Prostate gland (tissue), 2 donors: ENCODE measurements around the gene MRGPRX2. TPM values are rescaled to one million over a fixed set of nuclear protein-coding genes. Genes with fewer than 3 reads are reported as not detected.

Source experiments
- DNase-seq: peaks from one replicate; pipeline ENCODE4 v3.0.0-alpha.2; 2019; ENCODE audit warnings: low spot score
- H3K27ac ChIP-seq, 2 donors: fragments of 200-600 bp; sonication (generic); 2 replicates each; pipeline ENCODE4 v1.5.1; 2017 to 2019
- H3K27me3 ChIP-seq: fragments of 200-600 bp; sonication (generic); replicated peaks from 2 replicates; pipeline ENCODE4 v1.5.1; 2019; ENCODE audit not compliant: insufficient read depth
- H3K36me3 ChIP-seq, 2 donors: fragments of 200-600 bp; sonication (generic); 1 replicate in 1 of 2; 2 replicates in 1 of 2; pipeline versions ENCODE4 v1.5.1 to v1.8.1; 2017 to 2019
- H3K4me1 ChIP-seq: fragments of 200-600 bp; sonication (generic); replicated peaks from 2 replicates; pipeline ENCODE4 v1.5.1; 2019
- H3K4me3 ChIP-seq, 2 donors: fragments of 200-600 bp; sonication (generic); 2 replicates each; pipeline ENCODE4 v1.5.1; 2017 to 2019
- H3K9me3 ChIP-seq: fragments of 200-600 bp; sonication (generic); 2 replicates; pipeline ENCODE4 v1.5.1; 2017
- CTCF ChIP-seq, 4 experiments: fragments of 200-600 bp in 2 of 4; fragments of 450-650 bp in 2 of 4; sonication (generic) in 2 of 4; IDR thresholded peaks; 1 replicate in 3 of 4; 2 replicates in 1 of 4; pipeline ENCODE4 v1.5.1; 2016 to 2019; ENCODE audit warnings: antibody characterized with exemption in 4 of 4, mild to moderate bottlenecking in 2 of 4, moderate library complexity in 2 of 4
- POLR2A ChIP-seq: fragments of 450-650 bp; IDR thresholded peaks from one replicate; pipeline ENCODE4 v1.6.1; 2016; ENCODE audit warnings: antibody characterized with exemption, mild to moderate bottlenecking
- POLR2AphosphoS5 ChIP-seq: sonication (generic); formaldehyde crosslinking; IDR thresholded peaks from one replicate; pipeline ENCODE4 v1.6.1; 2017; ENCODE audit warnings: antibody characterized with exemption
- WGBS: methylation state at CpG from one replicate; pipeline ENCODE4 v1.1.5; 2018; 5-methylcytosine and 5-hydroxymethylcytosine counted together
- intact Hi-C: fragments of 100-400 bp; cut with DNase I; formaldehyde crosslinking; loops from one replicate; pipeline ENCODE4 v1.14.2; 2022
- total RNA-seq, 2 donors: library from RNA; depleted of rRNA; stranded (reverse); fragments of >200 nt; gene quantifications; one replicate each; pipeline ENCODE4 v1.1.0, GENCODE V29; 2016

MRGPRX2 gene
- total RNA-seq, 2 donors from 2014 or later, result not detected

GRCh38 chr11:19039409-19039808 is 21.1 kb downstream of the MRGPRX2 start:
- Histone ChIP-seq H3K4me1 (no peaks in the 10 kb centered on the region), H3K4me3 (no peak overlapping the region), H3K27me3 (no peaks in the 10 kb centered on the region), H3K36me3 (no peaks in the 10 kb centered on the region), H3K27ac (no peak overlapping the region), H3K9me3 (no peaks in the 10 kb centered on the region)
- intact Hi-C loops, result no loop called here
- TF ChIP-seq POLR2AphosphoS5 (no peak), POLR2A (no peak), CTCF (IDR thresholded peaks at IDR 0.05) (no peak)
- DNase-seq, result no peak
- 82% methylated on average over 1 of the region's 1 CpG for WGBS

- Histone ChIP-seq H3K4me3 (no peak overlapping the region), H3K27me3 (no peaks in the 10 kb centered on the region), H3K36me3 (no peaks in the 10 kb centered on the region), H3K9me3 (no peaks in the 10 kb centered on the region), H3K27ac (no peak overlapping the region), H3K4me1 (no peaks in the 10 kb centered on the region)
- 67% methylated on average over 2 of the region's 2 CpGs for WGBS
- DNase-seq, result no peak
- intact Hi-C loops, result no loop called here
- TF ChIP-seq CTCF (IDR thresholded peaks at IDR 0.05) (no peak), POLR2AphosphoS5 (no peak), POLR2A (no peak)
These were observed 27.5 kb downstream of the MRGPRX2 start for GRCh38 chr11:19032990-19033389.

- no peaks in the 10 kb centered on the region for H3K27me3 ChIP-seq
- TF ChIP-seq POLR2AphosphoS5 (no peak), CTCF (IDR thresholded peaks at IDR 0.05) (no peak), POLR2A (no peak)
These were observed 32.5 kb downstream of the MRGPRX2 start for GRCh38 chr11:19027829-19028595.

GRCh38 chr11:19026862-19027261 is 33.7 kb downstream of the MRGPRX2 start:
- 92% methylated on average over 2 of the region's 2 CpGs for WGBS
- H3K27me3 ChIP-seq, result no peaks in the 10 kb centered on the region
- H3K9me3 ChIP-seq, result no peaks in the 10 kb centered on the region
- H3K4me3 ChIP-seq, result no peak overlapping the region
- intact Hi-C loops, result no loop called here
- no peaks in the 10 kb centered on the region for H3K4me1 ChIP-seq
- DNase-seq, result no peak
- H3K27ac ChIP-seq, result no peak overlapping the region
- TF ChIP-seq CTCF (IDR thresholded peaks at IDR 0.05), result no peak
- no peak for TF ChIP-seq POLR2A
- no peaks in the 10 kb centered on the region for H3K36me3 ChIP-seq

More at GRCh38 chr11:19027829-19028595, 32.5 kb downstream of the MRGPRX2 start:
- no peak for DNase-seq
- Histone ChIP-seq H3K9me3 (no peaks in the 10 kb centered on the region), H3K4me3 (no peak overlapping the region), H3K27ac (no peak overlapping the region), H3K36me3 (no peaks in the 10 kb centered on the region), H3K4me1 (no peaks in the 10 kb centered on the region)
- intact Hi-C loops, result no loop called here
- WGBS, result 46% methylated on average over 2 of the region's 2 CpGs
